ENCODE data around the gene PLCH2. TPM values are rescaled to one million over a fixed set of nuclear protein-coding genes. Genes with fewer than 3 reads are reported as not detected.

PLCH2 gene
- total RNA-seq, 1 donor from 2014 or later, result 30.7 TPM

DNA sequence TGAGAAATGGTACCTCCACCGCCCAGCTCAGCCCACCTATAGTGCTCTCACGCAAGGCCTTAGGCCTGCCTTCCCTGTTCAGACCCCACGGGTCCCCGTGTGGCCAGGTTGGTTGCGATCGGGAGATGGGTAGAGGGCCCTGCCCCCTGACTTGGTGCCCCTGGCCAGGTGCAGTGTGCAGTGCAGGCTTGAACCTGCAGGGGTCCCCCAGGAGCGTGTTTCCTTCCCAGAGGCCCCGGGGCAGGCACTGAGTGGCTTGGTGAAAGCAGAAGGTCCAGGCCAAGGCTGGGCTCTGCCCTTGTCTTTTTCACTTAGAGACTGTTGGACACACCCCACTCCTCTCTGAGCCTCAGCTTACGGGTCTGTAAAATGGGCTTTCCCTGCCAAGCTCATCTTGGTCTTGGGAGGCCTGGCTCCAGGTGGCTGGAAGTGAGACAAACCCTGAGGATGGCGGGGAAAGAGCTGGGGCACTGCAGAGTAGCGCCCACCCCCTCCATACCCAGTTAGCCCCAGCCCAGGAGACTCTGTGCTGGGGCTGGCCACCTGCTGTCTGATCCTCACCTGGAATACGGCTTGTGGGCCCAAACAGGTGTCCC is 63.3 kb downstream of the PLCH2 start:
- no peak for TF ChIP-seq POLR2A (IDR thresholded peaks at IDR 0.05)
- TF ChIP-seq, protein P1, sequence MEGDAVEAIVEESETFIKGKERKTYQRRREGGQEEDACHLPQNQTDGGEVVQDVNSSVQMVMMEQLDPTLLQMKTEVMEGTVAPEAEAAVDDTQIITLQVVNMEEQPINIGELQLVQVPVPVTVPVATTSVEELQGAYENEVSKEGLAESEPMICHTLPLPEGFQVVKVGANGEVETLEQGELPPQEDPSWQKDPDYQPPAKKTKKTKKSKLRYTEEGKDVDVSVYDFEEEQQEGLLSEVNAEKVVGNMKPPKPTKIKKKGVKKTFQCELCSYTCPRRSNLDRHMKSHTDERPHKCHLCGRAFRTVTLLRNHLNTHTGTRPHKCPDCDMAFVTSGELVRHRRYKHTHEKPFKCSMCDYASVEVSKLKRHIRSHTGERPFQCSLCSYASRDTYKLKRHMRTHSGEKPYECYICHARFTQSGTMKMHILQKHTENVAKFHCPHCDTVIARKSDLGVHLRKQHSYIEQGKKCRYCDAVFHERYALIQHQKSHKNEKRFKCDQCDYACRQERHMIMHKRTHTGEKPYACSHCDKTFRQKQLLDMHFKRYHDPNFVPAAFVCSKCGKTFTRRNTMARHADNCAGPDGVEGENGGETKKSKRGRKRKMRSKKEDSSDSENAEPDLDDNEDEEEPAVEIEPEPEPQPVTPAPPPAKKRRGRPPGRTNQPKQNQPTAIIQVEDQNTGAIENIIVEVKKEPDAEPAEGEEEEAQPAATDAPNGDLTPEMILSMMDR (IDR thresholded peaks at IDR 0.05), result no peak
- no peak for TF ChIP-seq POLR2AphosphoS5 (IDR thresholded peaks at IDR 0.05; ENCODE audit: insufficient read depth in 1 of 2, low read depth in 1 of 2)
- Histone ChIP-seq H3K4me3 (no peak overlapping the region), H3K27ac (no peak overlapping the region), H3K4me1 (peaks cover 36% of the 10 kb centered on the region), H3K9me3 (no peaks in the 10 kb centered on the region), H3K36me3 (no peaks in the 10 kb centered on the region), H3K27me3 (no peaks in the 10 kb centered on the region)
- intact Hi-C loops (cut with DNase I), result no loop called here
- no peak for DNase-seq (ENCODE audit: extremely low spot score in 2 of 2)

DNA sequence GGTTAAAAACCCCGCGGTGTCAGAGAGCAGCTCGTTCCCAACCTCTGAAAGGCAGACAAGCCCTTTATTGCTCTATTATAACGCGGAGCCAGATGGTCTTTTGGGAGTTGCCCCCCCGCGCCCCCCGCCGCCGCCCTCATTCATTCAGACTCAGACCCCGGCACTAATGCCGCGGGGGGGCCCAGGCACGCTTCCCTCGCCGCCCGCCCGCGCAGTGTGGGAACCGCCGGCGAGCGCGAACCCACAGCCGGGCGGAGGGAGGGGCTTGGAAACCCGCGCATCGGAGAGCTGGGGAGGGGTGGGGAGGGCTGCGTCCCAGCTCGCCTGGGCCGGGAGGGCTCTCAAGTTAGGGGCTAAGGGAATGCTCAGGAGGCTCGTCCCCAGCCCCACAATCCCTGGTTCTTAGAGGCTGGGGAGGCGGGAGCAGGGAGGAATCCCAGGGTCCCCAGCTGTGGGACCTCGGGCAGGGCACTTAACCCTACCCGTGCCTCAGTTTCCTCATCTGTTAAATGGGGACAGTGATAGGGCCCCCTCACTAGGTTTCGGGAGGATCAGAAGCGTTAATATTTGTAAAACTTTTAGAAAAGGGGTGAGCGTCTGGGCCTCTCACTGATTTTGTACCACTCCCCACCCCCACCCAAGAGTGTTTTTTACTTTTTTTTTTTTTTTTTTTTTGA is 64.9 kb downstream of the PLCH2 start:
- Histone ChIP-seq H3K4me3 (peak overlapping the region in 1 of 2 donors; percentile 6), H3K4me1 (peaks cover 37% of the 10 kb centered on the region), H3K36me3 (no peaks in the 10 kb centered on the region), H3K9me3 (no peaks in the 10 kb centered on the region), H3K27me3 (no peaks in the 10 kb centered on the region), H3K27ac (no peak overlapping the region)
- TF ChIP-seq POLR2A (IDR thresholded peaks at IDR 0.05) (no peak), POLR2AphosphoS5 (IDR thresholded peaks at IDR 0.05; ENCODE audit: insufficient read depth in 1 of 2, low read depth in 1 of 2) (no peak)
- TF ChIP-seq, protein P1 (IDR thresholded peaks at IDR 0.05), result no peak
- intact Hi-C loops (cut with DNase I), result loop anchor here (10.0 kb wide), 1 partner anchor 346 kb away; the partner anchor contains the start of gene FAAP20
- no peak for DNase-seq (ENCODE audit: extremely low spot score in 2 of 2)

DNA sequence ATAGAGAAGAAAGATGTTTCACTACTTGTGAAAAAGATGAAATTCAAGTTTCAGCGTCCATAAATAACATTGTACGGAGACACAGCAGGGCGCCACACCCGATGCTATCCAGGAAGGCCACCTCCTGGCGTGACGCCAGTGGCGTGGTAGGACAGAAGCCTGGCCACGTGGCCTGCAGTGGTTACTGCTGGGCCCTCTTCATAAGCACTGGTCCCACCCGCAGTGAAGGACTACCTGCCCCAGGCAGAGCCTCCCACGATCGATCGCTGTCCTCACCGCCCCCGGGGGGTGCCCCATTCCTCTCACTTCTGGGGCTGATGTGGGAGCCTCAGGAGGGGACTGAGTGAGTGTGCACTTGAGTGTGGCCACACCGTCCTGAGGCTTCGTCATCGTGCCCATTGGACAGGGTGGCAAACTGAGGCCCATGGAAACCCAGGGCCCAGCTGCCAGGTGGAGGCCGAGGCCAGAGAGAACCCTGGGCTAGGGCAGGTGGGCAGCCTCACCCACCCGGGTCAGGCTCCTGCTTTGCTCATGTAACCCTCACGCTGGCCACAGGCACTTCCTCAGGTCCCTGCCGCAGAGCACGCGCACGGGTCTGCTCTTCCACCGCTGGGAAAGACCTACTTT is 65.6 kb downstream of the PLCH2 start:
- Histone ChIP-seq H3K36me3 (no peaks in the 10 kb centered on the region), H3K4me1 (peaks cover 44% of the 10 kb centered on the region), H3K27me3 (no peaks in the 10 kb centered on the region), H3K27ac (no peak overlapping the region), H3K9me3 (no peaks in the 10 kb centered on the region), H3K4me3 (no peak overlapping the region)
- DNase-seq (ENCODE audit: extremely low spot score in 2 of 2), result no peak
- intact Hi-C loops (cut with DNase I), result loop anchor here (10.0 kb wide), 1 partner anchor 347 kb away; the partner anchor contains the start of gene FAAP20
- TF ChIP-seq POLR2A (IDR thresholded peaks at IDR 0.05) (no peak), POLR2AphosphoS5 (IDR thresholded peaks at IDR 0.05; ENCODE audit: insufficient read depth in 1 of 2, low read depth in 1 of 2) (no peak)
- TF ChIP-seq, protein P1 (IDR thresholded peaks at IDR 0.05), result no peak

DNA sequence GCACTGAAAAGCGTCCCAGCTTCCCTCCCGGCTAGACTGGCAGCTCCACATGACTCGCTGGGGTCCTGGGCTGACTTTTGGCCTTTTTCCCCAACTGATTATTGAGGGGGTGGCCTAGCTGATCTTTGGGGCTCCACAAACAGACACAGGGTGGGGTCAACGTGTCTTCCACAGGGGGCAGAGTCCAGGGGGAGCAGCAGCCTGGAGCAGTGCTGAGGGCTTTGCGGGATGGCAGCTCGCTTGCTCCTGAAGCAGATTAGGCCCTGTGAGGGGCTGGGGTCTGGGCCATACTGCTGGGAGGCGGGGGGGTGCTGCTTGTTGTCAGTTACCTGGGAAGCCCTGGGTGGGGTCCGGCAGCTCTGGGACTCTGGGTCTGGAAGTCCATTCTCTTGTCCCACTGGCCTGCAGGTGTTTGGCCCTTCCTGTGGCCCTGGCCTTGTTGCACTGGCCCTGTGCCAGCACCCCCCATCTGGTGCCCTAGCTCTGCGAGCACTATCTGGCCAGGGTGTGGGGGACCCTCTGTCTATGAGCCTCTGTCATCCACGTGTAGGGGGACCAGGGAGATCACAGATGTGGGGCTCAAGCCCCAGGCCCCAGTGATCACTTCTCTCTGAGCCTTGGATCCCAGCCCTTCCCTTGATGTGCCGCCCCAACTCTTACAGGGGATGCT is 66.3 kb downstream of the PLCH2 start:
- Histone ChIP-seq H3K27ac (no peak overlapping the region), H3K9me3 (no peaks in the 10 kb centered on the region), H3K4me3 (no peak overlapping the region), H3K4me1 (peaks cover 49% of the 10 kb centered on the region), H3K36me3 (no peaks in the 10 kb centered on the region), H3K27me3 (no peaks in the 10 kb centered on the region)
- no peak for TF ChIP-seq POLR2A (IDR thresholded peaks at IDR 0.05)
- TF ChIP-seq, protein P1 (IDR thresholded peaks at IDR 0.05), result no peak
- no peak for TF ChIP-seq POLR2AphosphoS5 (IDR thresholded peaks at IDR 0.05; ENCODE audit: insufficient read depth in 1 of 2, low read depth in 1 of 2)
- no peak for DNase-seq (ENCODE audit: extremely low spot score in 2 of 2)
- intact Hi-C loops (cut with DNase I), result loop anchor here (10.0 kb wide), 1 partner anchor 348 kb away; the partner anchor contains the start of gene FAAP20
